ENCODE data around the gene BCL11B.

- no peak for TF ChIP-seq CTCF (IDR thresholded peaks at IDR 0.05; ENCODE audit: poor library complexity)
- TF ChIP-seq EZH2phosphoT487 (IDR thresholded peaks at IDR 0.05; ENCODE audit: low read depth, severe bottlenecking, unreplicated experiment): no peak
- TF ChIP-seq EZH2 (IDR thresholded peaks at IDR 0.05; ENCODE audit: borderline replicate concordance): no peak
These were observed 100.6 kb downstream of the BCL11B start for GRCh38 chr14:99171396-99171795.
